Lower leg skin (tissue), 4 donors: ENCODE results near the gene EEF1A1. TPM values are rescaled to one million over a fixed set of nuclear protein-coding genes. Genes with fewer than 3 reads are reported as not detected.

ENCODE experiments used
- DNase-seq, 2 donors: peaks; one replicate each; pipeline ENCODE4 v3.0.0-alpha.2; 2019; ENCODE audit warnings: low spot score in 2 of 2
- H3K4me3 ChIP-seq: fragments of 200-600 bp; sonication (generic); 2 replicates; pipeline ENCODE4 v1.5.1; 2017; ENCODE audit warnings: mild to moderate bottlenecking, low read depth; ENCODE audit not compliant: poor library complexity, severe bottlenecking
- CTCF ChIP-seq, 3 donors: fragments of 450-650 bp; IDR thresholded peaks; one replicate each; pipeline ENCODE4 v1.5.1; 2016; ENCODE audit warnings: antibody characterized with exemption in 3 of 3, mild to moderate bottlenecking in 3 of 3, moderate library complexity in 2 of 3
- POLR2A ChIP-seq, 2 donors: fragments of 450-650 bp; IDR thresholded peaks; one replicate each; pipeline ENCODE4 v1.6.1; 2016 to 2017; ENCODE audit warnings: antibody characterized with exemption in 2 of 2, mild to moderate bottlenecking in 1 of 2, moderate library complexity in 1 of 2
- WGBS, 2 donors: methylation state at CpG; one replicate each; pipeline ENCODE4 v1.1.5; 2018; 5-methylcytosine and 5-hydroxymethylcytosine counted together
- intact Hi-C: fragments of 100-400 bp; cut with DNase I; formaldehyde crosslinking; loops from one replicate; pipeline ENCODE4 v1.15.0; 2023; ENCODE audit warnings: low total_unique reads
- total RNA-seq, 4 donors: library from RNA; depleted of rRNA; stranded (reverse); fragments of >200 nt; gene quantifications; one replicate each; pipeline ENCODE4 v1.1.0, GENCODE V29; 2016

The EEF1A1 gene
- total RNA-seq, 4 donors from 2014 or later = 8,072 to 12,275 (median 10,774) TPM

GRCh38 chr6:73503027-73503772, 17.6 kb downstream of the EEF1A1 start:
- intact Hi-C loops = no loop called here
- WGBS, 2 donors = 54 to 72% methylated on average over 2 of the region's 2 CpGs
- TF ChIP-seq CTCF (IDR thresholded peaks at IDR 0.05) (no peak), POLR2A (IDR thresholded peaks at IDR 0.05) (no peak)
- no peak for DNase-seq
- H3K4me3 ChIP-seq = no peak overlapping the region

GRCh38 chr6:73497915-73498314, 22.9 kb downstream of the EEF1A1 start:
- no peak for TF ChIP-seq POLR2A (IDR thresholded peaks at IDR 0.05)
- no peak for TF ChIP-seq CTCF (IDR thresholded peaks at IDR 0.05)
- H3K4me3 ChIP-seq = no peak overlapping the region
- WGBS, 2 donors = 94 to 100% methylated on average over 3 of the region's 3 CpGs
- intact Hi-C loops = no loop called here
- no peak for DNase-seq

GRCh38 chr6:73491377-73491776, 29.5 kb downstream of the EEF1A1 start:
- no peak for TF ChIP-seq CTCF (IDR thresholded peaks at IDR 0.05)
- TF ChIP-seq POLR2A (IDR thresholded peaks at IDR 0.05) = no peak
- no peak overlapping the region for H3K4me3 ChIP-seq
- intact Hi-C loops = no loop called here
- no peak for DNase-seq

GRCh38 chr6:73487473-73487872, 33.4 kb downstream of the EEF1A1 start:
- WGBS, 2 donors = 95 to 96% methylated on average over 7 of the region's 7 CpGs
- no peak for DNase-seq
- H3K4me3 ChIP-seq = no peak overlapping the region
- intact Hi-C loops = no loop called here
- TF ChIP-seq POLR2A (IDR thresholded peaks at IDR 0.05) (no peak), CTCF (IDR thresholded peaks at IDR 0.05) (no peak)

- 87 to 88% methylated on average over 2 of the region's 2 CpGs for WGBS, 2 donors
- no peak for DNase-seq
- no peak overlapping the region for H3K4me3 ChIP-seq
- no peak for TF ChIP-seq CTCF (IDR thresholded peaks at IDR 0.05)
- no peak for TF ChIP-seq POLR2A (IDR thresholded peaks at IDR 0.05)
- intact Hi-C loops = no loop called here
Observed at GRCh38 chr6:73484438-73484837, 36.4 kb downstream of the EEF1A1 start.

GRCh38 chr6:73481969-73482368, 38.9 kb downstream of the EEF1A1 start:
- intact Hi-C loops = no loop called here
- 88 to 90% methylated on average over 12 of the region's 12 CpGs for WGBS, 2 donors
- no peak overlapping the region for H3K4me3 ChIP-seq
- DNase-seq = no peak
- TF ChIP-seq CTCF (IDR thresholded peaks at IDR 0.05) = no peak
